ENCODE data around the gene DCC. TPM values are rescaled to one million over a fixed set of nuclear protein-coding genes. Genes with fewer than 3 reads are reported as not detected.

DCC gene
- total and polyA plus RNA-seq, 2 experiments from 2014 or later = 0.53 to 0.73 TPM

GRCh38 chr18:52691841-52692240, 351.8 kb downstream of the DCC start:
- no peaks in the 10 kb centered on the region for H3K27me3 ChIP-seq (ENCODE audit: insufficient read depth)
- no peaks in the 10 kb centered on the region for H4K20me1 ChIP-seq (replicated peaks; ENCODE audit: insufficient read depth)
- no peak overlapping the region for H3K27ac Mint-ChIP-seq
- H3K9me3 Mint-ChIP-seq = no peaks in the 10 kb centered on the region
- H3K4me1 Mint-ChIP-seq = peaks cover 2% of the 10 kb centered on the region; the same call in 1 of the 3 replicates
- no peaks in the 10 kb centered on the region for H3K9me2 ChIP-seq (ENCODE audit: insufficient read depth)
- H3F3A ChIP-seq (replicated peaks; ENCODE audit: low read depth) = no peaks in the 10 kb centered on the region
- no peak for ATAC-seq
- no peaks in the 10 kb centered on the region for H3K79me2 ChIP-seq (replicated peaks; ENCODE audit: insufficient read depth)
- no peak for TF ChIP-seq EZH2phosphoT487 (IDR thresholded peaks at IDR 0.05; ENCODE audit: unreplicated experiment)
- TF ChIP-seq NANOG (IDR thresholded peaks at IDR 0.05; ENCODE audit: borderline replicate concordance) = no peak
- TF ChIP-seq ETS1 (IDR thresholded peaks at IDR 0.05) = no peak
- TF ChIP-seq CREB1 (CRISPR knock-in tag; IDR thresholded peaks at IDR 0.05; ENCODE audit: low read depth) = no peak
- no peak for TF ChIP-seq STAT1 (IDR thresholded peaks at IDR 0.05; ENCODE audit: unreplicated experiment)
- H3K4me2 ChIP-seq = no peak overlapping the region
- no peak for DNase-seq (ENCODE audit: low spot score)
- no peaks in the 10 kb centered on the region for H3K27me3 Mint-ChIP-seq (ENCODE audit: insufficient read depth, low read depth, poor library complexity)
- no peak overlapping the region for H3K27ac ChIP-seq (ENCODE audit: low read depth)
- H3K36me3 ChIP-seq (ENCODE audit: insufficient read depth) = no peaks in the 10 kb centered on the region
- H3K36me3 Mint-ChIP-seq (ENCODE audit: low read depth) = no peaks in the 10 kb centered on the region
- H3K4me3 Mint-ChIP-seq = no peak overlapping the region
- no peaks in the 10 kb centered on the region for H3K4me1 ChIP-seq (ENCODE audit: insufficient read depth)
- no peak overlapping the region for H3K4me3 ChIP-seq
- no peak overlapping the region for H2AFZ ChIP-seq

GRCh38 chr18:52694804-52695203, 354.8 kb downstream of the DCC start:
- Mint-ChIP-seq H3K27me3 (ENCODE audit: insufficient read depth, low read depth, poor library complexity) (no peaks in the 10 kb centered on the region), H3K4me1 (peaks cover 2% of the 10 kb centered on the region; the same call in 1 of the 3 replicates), H3K9me3 (no peaks in the 10 kb centered on the region), H3K36me3 (ENCODE audit: low read depth) (no peaks in the 10 kb centered on the region), H3K4me3 (no peak overlapping the region), H3K27ac (no peak overlapping the region)
- no peaks in the 10 kb centered on the region for H3K36me3 ChIP-seq (ENCODE audit: insufficient read depth)
- H3K27me3 ChIP-seq (ENCODE audit: insufficient read depth) = no peaks in the 10 kb centered on the region
- TF ChIP-seq CREB1 (CRISPR knock-in tag; IDR thresholded peaks at IDR 0.05; ENCODE audit: low read depth) = no peak
- TF ChIP-seq CTCF (conservative IDR thresholded peaks at IDR 0.05; ENCODE audit: low read depth in 2 of 2) = peak; percentile 68 to 73
- no peak overlapping the region for H3K27ac ChIP-seq (ENCODE audit: low read depth)
- no peaks in the 10 kb centered on the region for H3K9me2 ChIP-seq (ENCODE audit: insufficient read depth)
- peak; percentile 56 for DNase-seq (ENCODE audit: low spot score)
- H3K4me1 ChIP-seq (ENCODE audit: insufficient read depth) = no peaks in the 10 kb centered on the region
- H3K4me3 ChIP-seq = no peak overlapping the region
- H2AFZ ChIP-seq = no peak overlapping the region
- H3F3A ChIP-seq (replicated peaks; ENCODE audit: low read depth) = no peaks in the 10 kb centered on the region
- H3K4me2 ChIP-seq = no peak overlapping the region
- H4K20me1 ChIP-seq (replicated peaks; ENCODE audit: insufficient read depth) = no peaks in the 10 kb centered on the region
- ATAC-seq = peak; percentile 67
- no peaks in the 10 kb centered on the region for H3K79me2 ChIP-seq (replicated peaks; ENCODE audit: insufficient read depth)

- Mint-ChIP-seq H3K27ac (no peak overlapping the region), H3K36me3 (ENCODE audit: low read depth) (no peaks in the 10 kb centered on the region), H3K4me3 (no peak overlapping the region), H3K27me3 (ENCODE audit: insufficient read depth, low read depth, poor library complexity) (no peaks in the 10 kb centered on the region), H3K9me3 (no peaks in the 10 kb centered on the region), H3K4me1 (peaks cover 5% of the 10 kb centered on the region; the same call in 2 of the 3 replicates)
- Histone ChIP-seq H3K27ac (ENCODE audit: low read depth) (no peak overlapping the region), H2AFZ (no peak overlapping the region), H3F3A (replicated peaks; ENCODE audit: low read depth) (no peaks in the 10 kb centered on the region), H3K4me2 (no peak overlapping the region), H3K4me3 (no peak overlapping the region), H3K9me2 (ENCODE audit: insufficient read depth) (no peaks in the 10 kb centered on the region; the same call in none of the 2 replicates), H3K79me2 (replicated peaks; ENCODE audit: insufficient read depth) (no peaks in the 10 kb centered on the region), H3K36me3 (ENCODE audit: insufficient read depth) (no peaks in the 10 kb centered on the region), H3K27me3 (ENCODE audit: insufficient read depth) (no peaks in the 10 kb centered on the region), H4K20me1 (replicated peaks; ENCODE audit: insufficient read depth) (no peaks in the 10 kb centered on the region), H3K4me1 (ENCODE audit: insufficient read depth) (no peaks in the 10 kb centered on the region)
- ATAC-seq = no peak
- TF ChIP-seq ZNF114 (CRISPR knock-in tag; IDR thresholded peaks at IDR 0.05) (no peak), CTCF (conservative IDR thresholded peaks at IDR 0.05; ENCODE audit: low read depth in 2 of 2) (no peak)
- DNase-seq (ENCODE audit: low spot score) = no peak
Observed at GRCh38 chr18:52700116-52700515, 360.1 kb downstream of the DCC start.

All from GM23338 (cell line).